ENCODE data around the gene GNG7. TPM values are rescaled to one million over a fixed set of nuclear protein-coding genes. Genes with fewer than 3 reads are reported as not detected.
A peak's percentile ranks its signal among the peaks of the same experiment; 100 is the strongest.

The GNG7 gene
- total and polyA plus RNA-seq, 5 donors, result 25.4 to 58.2 (median 42.9) TPM

DNA sequence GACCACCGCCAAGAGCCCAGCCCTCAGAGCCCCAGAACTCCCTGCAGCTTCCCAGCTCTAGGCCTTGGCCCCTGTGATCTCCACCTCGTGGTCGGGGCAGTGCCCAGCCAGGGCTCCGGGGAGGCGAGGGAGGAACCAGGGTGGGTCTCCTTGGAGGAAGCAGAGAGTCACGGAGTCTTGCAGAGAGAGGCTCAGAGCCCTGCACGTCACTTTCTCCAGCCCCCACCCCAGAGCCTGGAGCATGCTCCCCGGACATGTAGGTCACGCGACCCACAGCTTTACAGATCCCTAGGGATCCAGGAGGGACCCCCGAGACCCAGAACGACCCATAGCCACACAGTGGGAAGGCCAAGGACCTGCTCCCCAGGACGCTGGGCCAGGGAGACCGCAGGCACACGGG lies 214.7 kb downstream of the GNG7 start:
- intact Hi-C loops (cut with DNase I), result no loop called here
- Histone ChIP-seq H3K4me3 (ENCODE audit: low read length) (no peak overlapping the region), H3K9me3 (ENCODE audit: control insufficient read depth, low read length) (no peaks in the 10 kb centered on the region), H3K27me3 (ENCODE audit: control insufficient read depth, insufficient read depth) (no peaks in the 10 kb centered on the region), H3K4me1 (ENCODE audit: control insufficient read depth, insufficient read depth, low read length) (peaks cover 5% of the 10 kb centered on the region), H3K27ac (ENCODE audit: low read length) (no peak overlapping the region)
- ATAC-seq (peak; percentile 36 to 58), DNase-seq (peak; percentile 49 to 79 (median 70))
- 30% methylated on average over 15 of the region's 15 CpGs for WGBS

DNA sequence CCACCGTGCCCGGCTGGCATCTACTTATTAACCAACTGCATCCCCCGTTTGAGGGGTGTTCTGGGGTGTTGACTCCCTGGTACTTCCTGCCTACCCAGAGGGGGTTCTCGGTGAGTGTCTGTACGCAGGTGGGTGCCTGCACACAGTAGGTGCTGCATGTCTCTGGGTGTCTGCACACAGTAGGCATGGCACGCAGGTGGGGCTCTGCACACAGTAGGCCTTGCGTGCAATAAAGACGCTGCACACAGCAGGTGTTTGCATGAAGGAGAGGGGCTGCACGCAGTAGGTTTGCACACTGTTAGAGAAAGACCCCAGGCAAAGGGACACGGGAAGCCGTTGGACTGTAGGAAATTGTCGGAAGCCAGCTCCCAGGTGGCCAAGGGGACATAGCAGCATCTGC lies 215.4 kb downstream of the GNG7 start:
- Histone ChIP-seq H3K4me1 (ENCODE audit: control insufficient read depth, insufficient read depth, low read length) (peaks cover 5% of the 10 kb centered on the region), H3K27ac (ENCODE audit: low read length) (no peak overlapping the region), H3K27me3 (ENCODE audit: control insufficient read depth, insufficient read depth) (no peaks in the 10 kb centered on the region), H3K4me3 (ENCODE audit: low read length) (no peak overlapping the region), H3K9me3 (ENCODE audit: control insufficient read depth, low read length) (no peaks in the 10 kb centered on the region)
- intact Hi-C loops (cut with DNase I), result no loop called here
- ATAC-seq (no peak), DNase-seq (no peak)
- WGBS, result 92% methylated on average over 12 of the region's 12 CpGs

DNA sequence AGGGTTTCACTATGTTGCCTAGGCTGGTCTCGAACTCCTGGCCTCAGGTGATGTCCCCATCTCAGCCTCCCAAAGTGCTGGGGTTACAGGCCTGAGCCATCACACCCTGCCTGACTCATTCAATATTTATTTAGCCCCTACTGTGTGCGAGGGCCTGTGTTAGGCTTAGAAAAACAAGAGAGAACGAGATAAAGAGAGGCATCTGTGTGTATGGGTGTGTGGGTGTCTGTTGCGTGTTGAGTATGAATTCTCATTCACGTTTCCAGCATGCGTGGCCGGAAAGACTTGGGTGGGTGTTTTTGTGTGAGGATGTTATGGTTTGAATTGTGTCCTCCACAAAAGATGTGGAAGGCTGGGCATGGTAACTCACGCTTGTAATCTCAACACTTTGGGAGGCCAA lies 217.1 kb downstream of the GNG7 start:
- no peak for ATAC-seq
- H3K9me3 ChIP-seq (ENCODE audit: control insufficient read depth, low read length), result no peaks in the 10 kb centered on the region
- no peak overlapping the region for H3K4me3 ChIP-seq (ENCODE audit: low read length)
- no peaks in the 10 kb centered on the region for H3K27me3 ChIP-seq (ENCODE audit: control insufficient read depth, insufficient read depth)
- H3K4me1 ChIP-seq (ENCODE audit: control insufficient read depth, insufficient read depth, low read length), result peaks cover 5% of the 10 kb centered on the region
- no peak overlapping the region for H3K27ac ChIP-seq (ENCODE audit: low read length)
- intact Hi-C loops (cut with DNase I), result no loop called here
- no peak for DNase-seq
- 67% methylated on average over 8 of the region's 8 CpGs for WGBS

DNA sequence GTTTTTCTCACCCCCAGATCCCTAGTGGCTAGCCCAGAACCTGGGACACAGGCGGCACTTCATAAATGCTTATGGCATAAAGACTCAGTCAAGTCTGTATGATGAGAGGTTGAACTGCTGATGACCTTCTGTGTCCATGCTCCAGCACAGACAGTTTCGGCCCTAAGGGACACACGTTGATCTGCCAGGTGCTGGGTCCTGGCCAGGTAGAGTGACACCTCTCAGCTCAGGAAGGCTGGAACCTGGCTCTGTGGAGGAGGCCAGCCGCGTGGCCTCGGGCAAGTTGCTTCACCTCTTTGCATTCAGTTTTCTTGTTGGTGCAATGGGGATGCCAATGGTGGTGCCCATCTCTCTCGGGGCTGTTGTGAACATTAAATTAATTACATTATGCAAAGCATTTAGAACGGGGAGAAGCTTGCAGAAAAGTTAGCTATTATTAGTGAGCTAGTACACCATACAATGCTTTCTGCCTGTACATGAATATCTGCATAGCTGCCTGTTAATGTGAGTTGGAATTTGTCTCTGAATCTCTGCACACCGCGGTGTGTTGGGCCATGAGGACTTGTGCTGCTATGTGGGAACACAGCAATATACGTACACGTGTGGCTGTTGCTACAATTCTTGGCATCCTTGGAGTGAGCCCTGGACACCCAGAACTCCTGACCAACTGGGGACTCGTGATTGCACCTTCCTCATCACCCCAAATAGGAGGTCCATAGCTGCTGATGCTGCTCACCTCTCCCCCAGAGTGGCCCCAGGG lies 218.1 kb downstream of the GNG7 start:
- Histone ChIP-seq H3K9me3 (ENCODE audit: control insufficient read depth, low read length) (no peaks in the 10 kb centered on the region), H3K27me3 (ENCODE audit: control insufficient read depth, insufficient read depth) (no peaks in the 10 kb centered on the region), H3K4me1 (ENCODE audit: control insufficient read depth, insufficient read depth, low read length) (peaks cover 3% of the 10 kb centered on the region), H3K4me3 (ENCODE audit: low read length) (no peak overlapping the region), H3K27ac (ENCODE audit: low read length) (no peak overlapping the region)
- 81% methylated on average over 13 of the region's 13 CpGs for WGBS
- intact Hi-C loops (cut with DNase I), result no loop called here
- ATAC-seq, result no peak
- DNase-seq, result no peak

DNA sequence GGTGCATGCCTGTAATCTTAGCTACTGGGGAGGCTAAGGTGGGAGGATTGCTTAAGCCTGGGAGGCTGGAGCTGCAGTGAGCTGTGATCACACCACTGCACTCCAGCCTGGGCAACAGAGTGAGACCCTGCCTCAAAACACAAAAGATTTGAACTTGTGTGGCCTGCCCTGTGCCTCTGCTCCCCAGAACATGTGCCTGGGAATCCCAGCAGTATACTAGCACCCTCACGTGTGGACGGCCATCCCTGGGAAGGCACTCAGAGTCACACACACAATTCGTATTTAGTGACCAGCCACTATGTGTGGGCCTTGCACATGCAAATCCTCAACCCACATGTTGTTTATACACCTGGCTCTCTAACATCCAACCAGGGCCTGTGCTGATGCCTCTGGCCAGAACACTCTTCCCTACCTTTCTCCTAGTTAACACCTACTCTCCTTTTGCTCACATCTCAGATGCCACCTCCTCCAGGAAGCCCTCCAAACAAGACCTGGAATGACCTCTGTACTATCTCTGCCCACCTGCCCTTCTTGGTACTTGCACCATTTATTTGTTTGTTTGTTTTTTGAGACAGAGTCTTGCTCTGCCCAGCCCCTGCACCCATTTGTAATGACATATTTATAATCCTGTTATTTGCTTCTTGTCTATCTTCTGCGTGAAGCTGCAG lies 218.9 kb downstream of the GNG7 start:
- intact Hi-C loops (cut with DNase I), result no loop called here

DNA sequence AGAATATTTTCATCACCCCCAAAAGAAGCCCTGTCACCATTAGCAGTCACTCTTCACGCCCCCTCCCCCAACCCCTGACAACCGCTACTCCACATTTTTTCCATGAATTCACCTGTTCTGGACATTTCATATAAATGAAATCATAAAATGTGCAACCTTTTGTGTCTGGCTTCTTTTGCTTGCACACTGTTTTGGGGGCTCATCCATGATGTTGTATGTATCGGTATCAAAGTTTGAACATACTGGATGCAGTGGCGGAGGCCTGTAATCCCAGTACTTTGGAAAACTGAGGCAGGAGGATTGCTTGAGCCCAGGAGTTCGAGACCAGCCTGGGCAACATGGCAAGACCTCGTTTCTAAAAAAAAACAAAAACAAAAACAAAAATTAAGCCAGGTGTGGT lies 219.4 kb downstream of the GNG7 start:
- H3K9me3 ChIP-seq (ENCODE audit: control insufficient read depth, low read length), result no peaks in the 10 kb centered on the region
- intact Hi-C loops (cut with DNase I), result no loop called here
- no peaks in the 10 kb centered on the region for H3K27me3 ChIP-seq (ENCODE audit: control insufficient read depth, insufficient read depth)
- H3K4me3 ChIP-seq (ENCODE audit: low read length), result no peak overlapping the region
- no peak for ATAC-seq
- 88% methylated on average over 6 of the region's 6 CpGs for WGBS
- no peaks in the 10 kb centered on the region for H3K4me1 ChIP-seq (ENCODE audit: control insufficient read depth, insufficient read depth, low read length)
- no peak for DNase-seq
- no peak overlapping the region for H3K27ac ChIP-seq (ENCODE audit: low read length)

More for the DNA sequence above, 218.9 kb downstream of the GNG7 start:
- H3K4me1 ChIP-seq (ENCODE audit: control insufficient read depth, insufficient read depth, low read length), result peaks cover 3% of the 10 kb centered on the region
- no peak for ATAC-seq
- no peak overlapping the region for H3K4me3 ChIP-seq (ENCODE audit: low read length)
- 93% methylated on average over 4 of the region's 4 CpGs for WGBS
- H3K27me3 ChIP-seq (ENCODE audit: control insufficient read depth, insufficient read depth), result no peaks in the 10 kb centered on the region
- H3K9me3 ChIP-seq (ENCODE audit: control insufficient read depth, low read length), result no peaks in the 10 kb centered on the region
- DNase-seq, result no peak
- H3K27ac ChIP-seq (ENCODE audit: low read length), result no peak overlapping the region

DNA sequence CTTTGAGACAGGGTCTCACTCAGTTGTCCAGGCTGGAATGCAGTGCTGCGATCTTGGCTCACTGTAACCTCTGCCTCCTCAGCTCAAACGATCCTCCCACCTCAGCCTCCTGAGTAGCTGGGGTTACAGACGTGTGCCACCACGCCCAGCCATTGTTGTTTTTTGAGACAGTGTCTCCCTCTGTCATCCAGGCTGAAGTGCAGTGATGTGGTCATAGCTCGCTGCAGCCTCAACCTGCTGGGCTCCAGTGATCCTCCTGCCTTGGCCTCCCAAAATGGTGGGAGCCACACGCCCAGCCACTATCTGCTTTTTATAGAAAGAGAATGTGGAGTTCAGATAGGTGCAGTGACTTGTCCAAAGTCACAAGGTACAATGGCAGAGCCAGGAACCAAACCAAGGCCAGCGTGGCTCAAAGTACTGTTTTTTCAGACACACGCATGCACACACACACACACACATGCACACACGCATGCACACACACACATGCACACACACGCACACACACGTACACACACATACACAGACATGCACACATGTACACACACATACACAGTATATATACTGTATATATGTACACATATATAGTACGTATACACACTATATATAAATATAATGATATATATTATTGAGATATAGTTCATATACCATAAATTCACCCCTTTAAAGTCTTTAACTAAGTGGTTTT lies 220.0 kb downstream of the GNG7 start:
- Histone ChIP-seq H3K27ac (ENCODE audit: low read length) (no peak overlapping the region), H3K4me1 (ENCODE audit: control insufficient read depth, insufficient read depth, low read length) (no peaks in the 10 kb centered on the region), H3K4me3 (ENCODE audit: low read length) (no peak overlapping the region), H3K9me3 (ENCODE audit: control insufficient read depth, low read length) (no peaks in the 10 kb centered on the region), H3K27me3 (ENCODE audit: control insufficient read depth, insufficient read depth) (no peaks in the 10 kb centered on the region)
- ATAC-seq (no peak), DNase-seq (no peak)
- WGBS, result 73% methylated on average over 12 of the region's 12 CpGs
- intact Hi-C loops (cut with DNase I), result no loop called here

DNA sequence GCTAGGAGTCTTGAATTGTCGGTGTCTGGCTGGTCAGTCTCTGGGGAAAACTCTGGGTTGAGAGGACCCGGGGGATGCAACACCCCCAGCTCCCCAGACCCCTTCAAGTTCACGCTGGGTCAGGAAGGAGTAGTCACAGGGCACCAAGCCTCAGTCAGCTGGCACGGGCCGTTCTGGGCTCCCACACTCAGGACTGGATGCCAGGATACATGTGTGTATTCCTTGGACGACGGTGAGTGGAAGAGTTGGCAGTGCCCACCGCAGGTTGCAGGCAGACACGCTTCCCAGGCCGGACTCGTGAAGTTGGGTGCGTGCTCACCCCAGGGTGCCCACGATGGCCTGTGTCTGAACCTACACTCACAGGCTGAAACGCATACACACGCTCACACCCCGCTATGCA lies 221.0 kb downstream of the GNG7 start:
- H3K9me3 ChIP-seq (ENCODE audit: control insufficient read depth, low read length), result no peaks in the 10 kb centered on the region
- H3K4me1 ChIP-seq (ENCODE audit: control insufficient read depth, insufficient read depth, low read length), result no peaks in the 10 kb centered on the region
- no peak for DNase-seq
- intact Hi-C loops (cut with DNase I), result no loop called here
- no peaks in the 10 kb centered on the region for H3K27me3 ChIP-seq (ENCODE audit: control insufficient read depth, insufficient read depth)
- H3K27ac ChIP-seq (ENCODE audit: low read length), result no peak overlapping the region
- WGBS, result 92% methylated on average over 16 of the region's 16 CpGs
- no peak for ATAC-seq
- H3K4me3 ChIP-seq (ENCODE audit: low read length), result no peak overlapping the region

DNA sequence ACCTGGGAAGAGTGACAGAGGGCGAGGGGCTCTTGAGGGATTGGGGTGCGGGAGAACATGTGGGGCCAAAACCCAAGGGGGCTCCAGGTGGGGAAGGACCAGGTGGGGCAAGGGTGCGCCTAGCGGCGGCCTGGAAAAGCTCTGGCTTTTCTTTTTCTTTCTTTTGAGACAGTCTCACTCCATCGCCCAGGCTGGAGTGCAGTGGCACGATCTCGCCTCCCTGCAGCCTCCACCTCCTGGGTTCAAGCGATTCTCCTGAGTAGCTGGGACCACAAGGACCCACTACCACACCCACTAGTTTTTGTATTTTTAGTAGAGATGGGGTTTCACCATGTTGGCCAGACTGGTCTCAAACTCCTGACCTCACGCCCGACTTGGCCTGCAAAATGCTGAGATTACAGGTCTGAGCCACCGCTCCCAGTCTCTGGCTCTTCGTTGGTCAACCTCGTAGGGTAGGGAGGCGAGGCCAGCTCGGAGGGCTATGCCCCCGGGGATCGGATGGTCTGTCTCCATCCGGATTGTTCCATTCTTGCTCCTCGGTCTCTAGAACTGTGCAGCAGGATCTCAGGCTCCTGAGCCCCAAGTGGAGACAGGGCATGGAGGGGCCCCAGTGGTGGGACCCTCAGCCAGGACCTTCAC lies 222.8 kb downstream of the GNG7 start:
- ATAC-seq, result peak in 1 of 2 donors; percentile 0
- H3K27me3 ChIP-seq (ENCODE audit: control insufficient read depth, insufficient read depth), result no peaks in the 10 kb centered on the region
- H3K9me3 ChIP-seq (ENCODE audit: control insufficient read depth, low read length), result no peaks in the 10 kb centered on the region
- intact Hi-C loops (cut with DNase I), result loop anchor here in 3 of 4 donors (5.0 to 10.0 kb wide), 3 partner anchors 63 to 98 kb away; no protein-coding TSS in a partner anchor
- DNase-seq, result peak in 1 of 3 donors; percentile 53
- H3K4me1 ChIP-seq (ENCODE audit: control insufficient read depth, insufficient read depth, low read length), result no peaks in the 10 kb centered on the region
- H3K4me3 ChIP-seq (ENCODE audit: low read length), result no peak overlapping the region
- H3K27ac ChIP-seq (ENCODE audit: low read length), result peak overlapping the region; percentile 2
- 89% methylated on average over 20 of the region's 20 CpGs for WGBS

DNA sequence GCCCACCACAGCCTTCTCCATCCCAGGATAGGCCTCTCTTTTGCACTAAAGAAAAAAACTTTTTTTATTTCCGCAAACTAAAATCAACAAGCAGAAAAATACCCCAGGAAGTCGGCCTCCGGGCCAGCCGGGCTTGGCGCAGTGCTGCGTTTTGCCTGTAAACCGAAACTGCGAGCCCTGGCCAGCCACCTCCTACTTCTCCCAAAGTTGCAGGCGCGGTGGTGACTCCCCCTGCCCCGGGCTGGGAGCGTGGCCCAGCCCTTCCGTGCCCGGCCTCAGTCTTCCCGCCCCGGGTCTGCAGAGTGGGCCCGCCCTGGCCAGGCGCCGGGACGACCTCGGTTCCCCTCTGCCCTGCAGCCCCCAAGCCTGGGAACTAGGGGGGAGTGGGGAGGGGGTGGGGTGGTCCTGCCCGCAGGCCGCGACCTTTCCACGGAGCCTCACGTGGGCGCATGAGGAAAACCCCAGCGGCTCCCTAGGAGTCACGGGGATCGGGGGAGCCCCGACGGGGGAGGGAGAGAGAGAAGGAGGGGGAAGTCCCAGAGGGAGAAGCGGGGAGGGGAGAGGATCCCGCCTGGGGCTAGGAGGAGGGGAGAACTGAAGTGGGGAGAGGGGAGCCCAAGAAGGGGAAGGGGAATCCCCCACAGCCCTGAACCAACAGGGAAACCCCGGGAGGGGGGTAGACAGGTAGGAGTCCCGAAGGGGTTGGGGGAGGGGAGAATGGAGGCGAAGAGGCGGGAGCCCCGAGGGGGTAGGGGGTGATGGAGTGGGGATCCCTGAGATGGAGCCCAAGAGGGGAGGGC lies 223.5 kb downstream of the GNG7 start:
- peak; percentile 42 for ATAC-seq
- intact Hi-C loops (cut with DNase I), result loop anchor here in 3 of 4 donors (5.0 to 10.0 kb wide), 3 partner anchors 63 to 98 kb away; no protein-coding TSS in a partner anchor
- H3K27me3 ChIP-seq (ENCODE audit: control insufficient read depth, insufficient read depth), result no peaks in the 10 kb centered on the region
- H3K9me3 ChIP-seq (ENCODE audit: control insufficient read depth, low read length), result no peaks in the 10 kb centered on the region
- H3K4me1 ChIP-seq (ENCODE audit: control insufficient read depth, insufficient read depth, low read length), result no peaks in the 10 kb centered on the region
- H3K27ac ChIP-seq (ENCODE audit: low read length), result peak overlapping the region; percentile 65
- H3K4me3 ChIP-seq (ENCODE audit: low read length), result peak overlapping the region; percentile 84
- DNase-seq, result peak; percentile 89 to 96 (median 94)
- WGBS, result 13% methylated on average over 39 of the region's 39 CpGs
